ENCODE measurements around the gene SMS. TPM values are rescaled to one million over a fixed set of nuclear protein-coding genes. Genes with fewer than 3 reads are reported as not detected.

Gene SMS
- total RNA-seq, 2 donors from 2014 or later = 13.5 to 20.5 TPM

DNA sequence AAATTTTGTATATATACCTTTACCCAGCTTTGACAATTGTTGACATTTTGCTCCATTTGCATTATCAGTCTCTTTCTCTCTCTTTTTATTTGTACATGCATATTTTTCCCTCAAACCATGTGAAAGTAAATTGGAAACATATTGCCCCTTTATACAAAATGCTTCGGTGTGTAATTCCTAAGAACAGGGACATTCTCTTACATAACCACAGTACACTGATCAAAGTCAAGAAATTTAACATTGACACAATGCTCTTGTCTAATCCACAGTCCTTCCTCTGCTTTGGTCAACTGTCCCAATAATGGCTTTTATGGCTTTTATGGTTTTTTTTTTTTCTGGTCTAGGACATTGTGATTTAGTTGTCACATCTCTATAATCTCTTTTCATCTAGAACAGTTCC lies 9.5 kb upstream of the SMS start:
- no peak for ATAC-seq
- WGBS, 2 donors = 95 to 100% methylated on average over 1 of the region's 1 CpG

DNA sequence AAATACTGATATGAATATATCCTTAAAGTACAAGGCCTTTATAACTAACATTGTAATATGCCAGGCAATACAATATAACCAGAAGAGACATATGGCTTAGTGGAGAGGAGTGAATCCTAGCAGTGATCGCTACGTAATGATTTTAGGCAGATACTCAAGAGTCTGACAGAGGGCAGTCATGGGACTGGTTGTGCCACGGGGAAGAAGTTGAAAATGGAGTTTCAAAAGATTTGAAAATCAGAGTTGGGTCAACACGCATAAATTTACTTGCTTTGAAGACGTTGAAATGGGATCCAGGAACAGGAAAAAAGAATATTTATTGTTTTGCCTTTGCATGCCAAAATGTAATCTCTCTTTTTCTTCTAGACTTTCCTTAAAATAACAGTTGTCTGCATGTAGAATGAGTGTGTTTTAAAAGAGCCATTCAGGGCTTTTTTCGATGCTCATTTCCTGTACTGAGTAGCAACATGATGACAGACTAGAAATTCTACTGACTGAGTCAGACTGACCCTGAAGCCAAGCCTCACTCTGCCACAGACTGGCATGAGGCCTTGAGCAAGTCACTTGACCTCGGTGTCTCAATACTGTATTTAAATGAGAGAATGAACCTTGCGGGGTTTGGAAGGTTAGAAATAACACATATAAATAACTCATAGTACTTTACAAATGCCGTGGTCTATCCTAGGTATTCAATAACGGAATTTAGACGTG lies 8.1 kb upstream of the SMS start:
- 76 to 86% methylated on average over 11 of the region's 11 CpGs for WGBS, 2 donors
- Histone ChIP-seq H3K9me3 (no peaks in the 10 kb centered on the region), H3K4me1 (no peaks in the 10 kb centered on the region), H3K27me3 (no peaks in the 10 kb centered on the region), H3K27ac (peak overlapping the region in 1 of 4 donors; percentile 41), H3K4me3 (no peak overlapping the region), H3K36me3 (replicated peaks in 1 of 2; ENCODE audit: insufficient read depth in 1 of 2, low read depth in 2 of 2) (no peaks in the 10 kb centered on the region)
- intact Hi-C loops (cut with DNase I) = no loop called here
- ATAC-seq (no peak), DNase-seq (peak in 3 of 4 donors; percentile 21 to 36 (median 30))
- TF ChIP-seq POLR2A (IDR thresholded peaks at IDR 0.05) = no peak
- TF ChIP-seq, protein P1, sequence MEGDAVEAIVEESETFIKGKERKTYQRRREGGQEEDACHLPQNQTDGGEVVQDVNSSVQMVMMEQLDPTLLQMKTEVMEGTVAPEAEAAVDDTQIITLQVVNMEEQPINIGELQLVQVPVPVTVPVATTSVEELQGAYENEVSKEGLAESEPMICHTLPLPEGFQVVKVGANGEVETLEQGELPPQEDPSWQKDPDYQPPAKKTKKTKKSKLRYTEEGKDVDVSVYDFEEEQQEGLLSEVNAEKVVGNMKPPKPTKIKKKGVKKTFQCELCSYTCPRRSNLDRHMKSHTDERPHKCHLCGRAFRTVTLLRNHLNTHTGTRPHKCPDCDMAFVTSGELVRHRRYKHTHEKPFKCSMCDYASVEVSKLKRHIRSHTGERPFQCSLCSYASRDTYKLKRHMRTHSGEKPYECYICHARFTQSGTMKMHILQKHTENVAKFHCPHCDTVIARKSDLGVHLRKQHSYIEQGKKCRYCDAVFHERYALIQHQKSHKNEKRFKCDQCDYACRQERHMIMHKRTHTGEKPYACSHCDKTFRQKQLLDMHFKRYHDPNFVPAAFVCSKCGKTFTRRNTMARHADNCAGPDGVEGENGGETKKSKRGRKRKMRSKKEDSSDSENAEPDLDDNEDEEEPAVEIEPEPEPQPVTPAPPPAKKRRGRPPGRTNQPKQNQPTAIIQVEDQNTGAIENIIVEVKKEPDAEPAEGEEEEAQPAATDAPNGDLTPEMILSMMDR (IDR thresholded peaks at IDR 0.05) = no peak

More for the DNA sequence above, 9.5 kb upstream of the SMS start:
- H3K36me3 ChIP-seq (replicated peaks in 1 of 2; ENCODE audit: insufficient read depth in 1 of 2, low read depth in 2 of 2) = no peaks in the 10 kb centered on the region
- intact Hi-C loops (cut with DNase I) = no loop called here
- H3K27me3 ChIP-seq = no peaks in the 10 kb centered on the region
- DNase-seq = no peak
- H3K4me3 ChIP-seq = no peak overlapping the region
- H3K9me3 ChIP-seq = no peaks in the 10 kb centered on the region
- H3K4me1 ChIP-seq = no peaks in the 10 kb centered on the region
- H3K27ac ChIP-seq = no peak overlapping the region
- TF ChIP-seq POLR2A (IDR thresholded peaks at IDR 0.05) = no peak
- TF ChIP-seq, protein P1 (IDR thresholded peaks at IDR 0.05) = no peak

DNA sequence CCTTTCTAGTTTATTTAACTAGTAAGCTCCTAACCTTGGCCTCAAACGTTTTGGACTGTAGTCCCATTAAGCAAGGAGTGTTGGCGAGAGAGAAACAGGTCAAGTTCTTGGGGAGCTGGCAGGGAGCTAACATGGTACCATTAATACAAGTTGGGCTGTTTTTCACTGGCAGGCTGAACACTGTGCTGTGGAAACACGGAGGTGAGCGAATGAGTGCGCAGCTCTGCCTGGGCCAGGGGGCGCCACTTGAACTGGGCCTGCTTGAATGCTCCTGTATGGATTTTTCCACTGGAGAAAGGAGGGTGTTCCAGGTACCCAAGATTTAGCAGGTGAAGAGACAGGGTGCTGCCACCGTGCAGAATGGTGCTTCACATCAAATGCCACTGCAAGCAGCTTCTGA lies 7.4 kb upstream of the SMS start:
- H3K4me3 ChIP-seq = no peak overlapping the region
- DNase-seq (no peak), ATAC-seq (no peak)
- intact Hi-C loops (cut with DNase I) = no loop called here
- no peaks in the 10 kb centered on the region for H3K9me3 ChIP-seq
- no peaks in the 10 kb centered on the region for H3K4me1 ChIP-seq
- H3K27ac ChIP-seq = no peak overlapping the region
- WGBS, 2 donors = 61 to 76% methylated on average over 3 to 6 of the region's 7 CpGs
- no peaks in the 10 kb centered on the region for H3K36me3 ChIP-seq (replicated peaks in 1 of 2; ENCODE audit: insufficient read depth in 1 of 2, low read depth in 2 of 2)
- no peak for TF ChIP-seq POLR2A (IDR thresholded peaks at IDR 0.05)
- TF ChIP-seq, protein P1 (IDR thresholded peaks at IDR 0.05) = no peak
- H3K27me3 ChIP-seq = no peaks in the 10 kb centered on the region

DNA sequence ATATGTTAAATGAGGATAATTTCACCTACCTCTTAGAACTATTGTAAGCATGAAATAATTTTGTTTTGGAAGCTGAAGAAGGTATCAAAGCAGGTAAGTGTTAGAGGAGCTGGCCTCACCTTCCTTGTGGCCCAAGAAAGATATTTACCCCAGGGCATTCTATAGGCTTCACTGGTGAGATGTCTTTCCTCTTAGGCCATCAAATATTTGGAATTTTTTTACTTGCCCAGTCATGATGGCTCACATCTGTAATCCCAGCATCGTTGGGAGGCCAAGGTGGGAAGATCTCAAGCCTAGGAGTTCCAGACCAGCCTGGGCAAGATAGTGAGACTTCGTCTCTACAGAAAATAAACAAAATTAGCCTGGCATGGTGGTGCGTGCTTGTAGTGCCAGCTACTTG lies 6.1 kb upstream of the SMS start:
- no peaks in the 10 kb centered on the region for H3K9me3 ChIP-seq
- ATAC-seq = no peak
- H3K27me3 ChIP-seq = no peaks in the 10 kb centered on the region
- no peak overlapping the region for H3K4me3 ChIP-seq
- DNase-seq = no peak
- intact Hi-C loops (cut with DNase I) = no loop called here
- no peak overlapping the region for H3K27ac ChIP-seq
- no peaks in the 10 kb centered on the region for H3K4me1 ChIP-seq
- 84 to 100% methylated on average over 1 to 3 of the region's 3 CpGs for WGBS, 2 donors
- H3K36me3 ChIP-seq (replicated peaks in 1 of 2; ENCODE audit: insufficient read depth in 1 of 2, low read depth in 2 of 2) = no peaks in the 10 kb centered on the region
- no peak for TF ChIP-seq POLR2A (IDR thresholded peaks at IDR 0.05)
- TF ChIP-seq, protein P1 (IDR thresholded peaks at IDR 0.05) = no peak

DNA sequence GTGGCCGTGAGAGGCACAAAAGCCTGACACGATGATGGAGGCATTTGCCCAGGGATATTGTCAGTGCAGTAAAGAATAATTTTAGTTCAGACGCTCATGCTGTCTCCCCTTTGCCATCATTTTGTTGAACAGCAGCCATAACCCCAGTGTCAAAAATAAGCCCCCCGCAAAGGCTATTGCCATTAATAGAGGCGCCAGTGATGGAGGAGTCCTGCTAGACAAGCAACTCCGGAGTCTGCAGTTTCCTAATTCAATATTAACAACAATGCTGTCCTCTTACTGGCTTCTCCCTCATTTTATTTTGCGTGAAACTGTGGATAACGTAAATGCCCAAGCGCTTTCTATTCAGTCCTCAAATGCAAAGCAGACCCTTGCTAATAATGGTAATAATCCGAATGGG lies 603 bp upstream of the SMS start:
- ATAC-seq (no peak), DNase-seq (no peak)
- peaks cover 4% of the 10 kb centered on the region for H3K4me1 ChIP-seq
- peak overlapping the region in 3 of 4 donors; percentile 69 to 74 (median 72) for H3K27ac ChIP-seq
- 62 to 73% methylated on average over 8 to 9 of the region's 10 CpGs for WGBS, 2 donors
- H3K36me3 ChIP-seq (replicated peaks in 1 of 2; ENCODE audit: insufficient read depth in 1 of 2, low read depth in 2 of 2) = no peaks in the 10 kb centered on the region
- H3K9me3 ChIP-seq = no peaks in the 10 kb centered on the region
- no peak overlapping the region for H3K4me3 ChIP-seq
- H3K27me3 ChIP-seq = no peaks in the 10 kb centered on the region
- intact Hi-C loops (cut with DNase I) = no loop called here
- no peak for TF ChIP-seq POLR2A (IDR thresholded peaks at IDR 0.05)
- TF ChIP-seq, protein P1 (IDR thresholded peaks at IDR 0.05) = no peak
